K562 (cell line): Measurements from ENCODE around the gene MPRIP. TPM values are rescaled to one million over a fixed set of nuclear protein-coding genes. Genes with fewer than 3 reads are reported as not detected.

Experiments
- ATAC-seq: fragments of 200-7000 bp; cut with Tn5 transposase; 3 replicates; pipeline ENCODE4 v1.9.1; 2020; ENCODE audit warnings: moderate library complexity
- BruUV-seq: library from RNA; stranded (reverse); fragments of 400-500 nt; replicated peaks from 2 replicates; lab custom pipeline; 2021; lab: Mats Ljungman, UMichigan
- CTCF ChIA-PET: fragments of 300-600 bp; formaldehyde crosslinking; extraction: SDS; loops from one replicate; lab custom pipeline; 2021; ENCODE audit warnings: low intra/inter-chr PET ratio; lab: Yijun Ruan, JAX
- POLR2A ChIA-PET: fragments of 300-600, 350-650 bp; sonication (Branson Sonifier 250); formaldehyde crosslinking; extraction: SDS; loops from one replicate; lab custom pipeline; 2021; ENCODE audit warnings: antibody characterized with exemption, inconsistent platforms; lab: Yijun Ruan, JAX
- DNase-seq, 4 experiments: peaks; one replicate each; pipeline versions ENCODE4 v3.0.0 to v3.0.0-alpha.2; 2011 to 2018; ENCODE audit warnings: low spot score in 3 of 4, mixed read lengths in 3 of 4; ENCODE audit errors: extremely low read depth in 1 of 4
- FAIRE-seq: peaks from 2 replicates; lab custom pipeline; 2011; peaks lifted over from hg19 to GRCh38; lab: Jason Lieb, UNC
- H2AFZ ChIP-seq: 2 replicates; pipeline ENCODE4 v1.6.0; 2011; ENCODE audit warnings: low read depth, low read length, control low read depth, inconsistent platforms
- H3K27ac ChIP-seq: fragments of 200-600 bp; 3 replicates; pipeline ENCODE4 v1.8.0; 2011; ENCODE audit warnings: low read depth, mild to moderate bottlenecking, control low read depth, inconsistent platforms, low read length, moderate library complexity, mixed read lengths; ENCODE audit errors: extremely low read depth
- H3K27me3 ChIP-seq, 2 experiments: fragments of 300-600 bp in 1 of 2; 2 replicates in 1 of 2; 3 replicates in 1 of 2; pipeline versions ENCODE4 v1.6.0 to v1.8.0; 2011; ENCODE audit warnings: inconsistent platforms in 2 of 2, low read length in 2 of 2, mild to moderate bottlenecking in 1 of 2, mixed read lengths in 1 of 2, moderate library complexity in 1 of 2; ENCODE audit not compliant: control insufficient read depth in 2 of 2, insufficient read depth in 2 of 2
- H3K36me3 ChIP-seq: fragments of 300-600 bp; 3 replicates; pipeline ENCODE4 v1.8.0; 2011; ENCODE audit warnings: mild to moderate bottlenecking, low read length, inconsistent platforms; ENCODE audit not compliant: control insufficient read depth, insufficient read depth
- H3K4me1 ChIP-seq, 2 experiments: fragments of 200-600 bp in 1 of 2; replicated peaks in 1 of 2; 2 replicates in 1 of 2; 3 replicates in 1 of 2; pipeline versions ENCODE4 v1.5.1 to v1.8.0; 2011; ENCODE audit warnings: inconsistent platforms in 2 of 2, low read length in 2 of 2, mild to moderate bottlenecking in 1 of 2, mixed read lengths in 1 of 2, moderate library complexity in 1 of 2; ENCODE audit not compliant: control insufficient read depth in 2 of 2, insufficient read depth in 2 of 2
- H3K4me2 ChIP-seq: 2 replicates; pipeline ENCODE4 v1.6.1; 2011; ENCODE audit warnings: low read length, control low read depth, inconsistent platforms, mixed read lengths; ENCODE audit not compliant: insufficient read depth
- H3K4me3 ChIP-seq: fragments of 200-600 bp; sonication (generic), shearing (Covaris generic); 2 replicates; pipeline ENCODE4 v1.5.1; 2016; ENCODE audit warnings: control low read depth, inconsistent platforms
- H3K79me2 ChIP-seq: fragments of 200-600 bp; 3 replicates; pipeline ENCODE4 v1.8.0; 2011; ENCODE audit warnings: low read length, inconsistent platforms; ENCODE audit not compliant: control insufficient read depth, insufficient read depth
- H3K9ac ChIP-seq, 2 experiments: 2 replicates each; pipeline versions ENCODE4 v1.6.0 to v1.6.1; 2011; ENCODE audit warnings: low read depth in 2 of 2, low read length in 2 of 2, control low read depth in 1 of 2, inconsistent platforms in 1 of 2, mild to moderate bottlenecking in 1 of 2, mixed read lengths in 1 of 2; ENCODE audit not compliant: insufficient read depth in 1 of 2
- H3K9me1 ChIP-seq: one replicate; pipeline ENCODE4 v1.6.0; 2011; ENCODE audit warnings: inconsistent platforms, mild to moderate bottlenecking, low read length, moderate library complexity; ENCODE audit not compliant: control insufficient read depth, insufficient read depth
- H3K9me3 ChIP-seq: replicated peaks from 2 replicates; pipeline ENCODE4 v1.5.1; 2011; ENCODE audit warnings: low read depth, low read length, inconsistent platforms; ENCODE audit not compliant: control insufficient read depth, insufficient read depth
- H4K20me1 ChIP-seq: replicated peaks from 2 replicates; pipeline ENCODE4 v1.6.1; 2011; ENCODE audit warnings: low read length, inconsistent platforms, mixed read lengths; ENCODE audit not compliant: control insufficient read depth, insufficient read depth
- BMI1 ChIP-seq: fragments of 150-350 bp; IDR thresholded peaks from 2 replicates; pipeline ENCODE4 v1.6.1; 2014; ENCODE audit warnings: low read length
- GTF2A2 ChIP-seq: IDR thresholded peaks from 2 replicates; pipeline ENCODE4 v1.6.1; 2016; ENCODE audit warnings: mild to moderate bottlenecking, missing genetic modification characterization, missing compliant biosample characterization
- SMARCA4 ChIP-seq: fragments of 450-650 bp; IDR thresholded peaks from 2 replicates; pipeline ENCODE4 v1.6.1; 2016
- SOX6 ChIP-seq: fragments of 450-650 bp; IDR thresholded peaks from 2 replicates; pipeline ENCODE4 v1.6.1; 2014; ENCODE audit warnings: mild to moderate bottlenecking
- ZBTB11 ChIP-seq, 3 experiments: fragments of 200-800 bp in 1 of 3; fragments of 250-450 bp in 1 of 3; fragments of 450-650 bp in 1 of 3; sonication (Bioruptor Pico) in 1 of 3; sonication (Bioruptor generic) in 1 of 3; formaldehyde crosslinking in 1 of 3; IDR thresholded peaks; 2 replicates each; pipeline versions ENCODE4 v1.6.1 to v1.8.0; 2016 to 2022; ENCODE audit warnings: mild to moderate bottlenecking in 2 of 3, missing genetic modification characterization in 2 of 3, missing compliant biosample characterization in 1 of 3, moderate library complexity in 1 of 3
- WGBS: fragments of 100-300 bp; shearing (Covaris generic); methylation state at CpG from one replicate; pipeline ENCODE4 v1.1.6; 2016; ENCODE audit warnings: low coverage, mixed read lengths; ENCODE audit not compliant: insufficient coverage; ENCODE audit errors: missing lambda C conversion rate; 5-methylcytosine and 5-hydroxymethylcytosine counted together
- in situ Hi-C: fragments of 300-500 bp; cut with MboI; formaldehyde crosslinking; loops from 4 replicates; pipeline ENCODE4 v1.15.0; 2018; ENCODE audit warnings: inconsistent platforms, mixed read lengths
- intact Hi-C: fragments of 100-400 bp; cut with micrococcal nuclease; formaldehyde crosslinking; loops from 2 replicates; pipeline ENCODE4 v1.14.2; 2022
- polyA plus RNA-seq, 8 experiments: library from polyadenylated mRNA; depleted of rRNA in 4 of 8; stranded (reverse) in 5 of 8; unstranded in 3 of 8; fragments of >200 nt; fragmentation: Nextera tagmentation in 2 of 8; fragmentation: Illumina TruSeq in 1 of 8; extraction: Ambion mirVana in 2 of 8; extraction: Trizol in 1 of 8; gene quantifications; 2 replicates each; pipeline versions ENCODE4 v1.2.1 to v1.2.3, GENCODE V29; 2011 to 2014; ENCODE audit warnings: inconsistent platforms in 1 of 8, missing spikeins in 1 of 8
- total RNA-seq, 7 experiments: library from RNA; depleted of rRNA in 6 of 7; stranded (reverse); fragments of >200 nt in 6 of 7; fragmentation: Illumina TruSeq in 2 of 7; extraction: Trizol in 2 of 7; gene quantifications; 2 replicates each; pipeline versions ENCODE4 v1.2.1 to v1.2.3, GENCODE V29; 2011 to 2021; ENCODE audit warnings: low replicate concordance in 1 of 7

MPRIP gene
- total and polyA plus RNA-seq, 9 of the 15 experiments (the other 6 are each of a cell fraction or from before 2014, with no cell fraction given): 10.0 to 72.6 (median 30.1) TPM

GRCh38 chr17:17137731-17138585 lies 95.7 kb downstream of the MPRIP start (continued):
- no peak for TF ChIP-seq SMARCA4
- TF ChIP-seq GTF2A2 (tag): no peak

GRCh38 chr17:17139972-17140589 lies 97.8 kb downstream of the MPRIP start:
- Histone ChIP-seq H3K27me3 (no peaks in the 10 kb centered on the region), H3K79me2 (no peaks in the 10 kb centered on the region), H3K27ac (no peak overlapping the region), H4K20me1 (no peaks in the 10 kb centered on the region), H3K9ac (no peak overlapping the region), H3K9me3 (no peaks in the 10 kb centered on the region), H3K4me2 (no peak overlapping the region), H2AFZ (no peak overlapping the region), H3K4me1 (peaks cover 0 to 7% of the 10 kb centered on the region in 2 experiments; a peak in 1 of 5 replicates), H3K9me1 (no peaks in the 10 kb centered on the region), H3K4me3 (no peak overlapping the region), H3K36me3 (peaks cover 20% of the 10 kb centered on the region; the same call in 1 of the 3 replicates)
- TF ChIP-seq SOX6 (no peak), ZBTB11 (CRISPR knock-in tag; IDR thresholded peaks at IDR 0.05) (no peak), BMI1 (no peak)
- DNase-seq (no peak), ATAC-seq (no peak), FAIRE-seq (no peak)
- CTCF ChIA-PET: no interaction called here
- intact Hi-C loops: loop anchor here (5.0 to 10.0 kb wide), 2 partner anchors 138 to 175 kb away; no protein-coding TSS in a partner anchor
- no TSS peak for BruUV-seq
- POLR2A ChIA-PET: interaction anchor here (1.0 to 1.4 kb wide), 2 partner anchors 13 to 166 kb away, joined by 3 read pairs; no protein-coding TSS in a partner anchor
- WGBS: 79% methylated on average over 4 of the region's 7 CpGs
- in situ Hi-C loops: no loop called here
